Fibroblast of mammary gland (primary cell): ENCODE data around the gene ATG7.
"Not testable (repeated sequence)": the region's sequence is repeated elsewhere in the genome, so short reads cannot be mapped to it uniquely, and the experiment has no call there.

Experiments
- DNase-seq: peaks from one replicate; pipeline ENCODE4 v3.0.0-alpha.2; 2010; ENCODE audit warnings: low read depth
- H3K4me3 ChIP-seq: 2 replicates; pipeline ENCODE4 v1.5.1; 2011; ENCODE audit warnings: low read depth, mild to moderate bottlenecking, low read length, moderate library complexity; ENCODE audit not compliant: control insufficient read depth
- TF ChIP-seq, protein P1 (sequence below): conservative IDR thresholded peaks from 2 replicates; pipeline ENCODE4 v1.5.1; 2011; ENCODE audit warnings: low read depth, low read length, inconsistent platforms; ENCODE audit not compliant: control insufficient read depth, insufficient read depth

ATG7 gene

GRCh38 chr3:11591391-11592282, 319.4 kb downstream of the ATG7 start:
- DNase-seq = peak; percentile 64
- no peak overlapping the region for H3K4me3 ChIP-seq
- TF ChIP-seq, protein P1, sequence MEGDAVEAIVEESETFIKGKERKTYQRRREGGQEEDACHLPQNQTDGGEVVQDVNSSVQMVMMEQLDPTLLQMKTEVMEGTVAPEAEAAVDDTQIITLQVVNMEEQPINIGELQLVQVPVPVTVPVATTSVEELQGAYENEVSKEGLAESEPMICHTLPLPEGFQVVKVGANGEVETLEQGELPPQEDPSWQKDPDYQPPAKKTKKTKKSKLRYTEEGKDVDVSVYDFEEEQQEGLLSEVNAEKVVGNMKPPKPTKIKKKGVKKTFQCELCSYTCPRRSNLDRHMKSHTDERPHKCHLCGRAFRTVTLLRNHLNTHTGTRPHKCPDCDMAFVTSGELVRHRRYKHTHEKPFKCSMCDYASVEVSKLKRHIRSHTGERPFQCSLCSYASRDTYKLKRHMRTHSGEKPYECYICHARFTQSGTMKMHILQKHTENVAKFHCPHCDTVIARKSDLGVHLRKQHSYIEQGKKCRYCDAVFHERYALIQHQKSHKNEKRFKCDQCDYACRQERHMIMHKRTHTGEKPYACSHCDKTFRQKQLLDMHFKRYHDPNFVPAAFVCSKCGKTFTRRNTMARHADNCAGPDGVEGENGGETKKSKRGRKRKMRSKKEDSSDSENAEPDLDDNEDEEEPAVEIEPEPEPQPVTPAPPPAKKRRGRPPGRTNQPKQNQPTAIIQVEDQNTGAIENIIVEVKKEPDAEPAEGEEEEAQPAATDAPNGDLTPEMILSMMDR = no peak

DNA sequence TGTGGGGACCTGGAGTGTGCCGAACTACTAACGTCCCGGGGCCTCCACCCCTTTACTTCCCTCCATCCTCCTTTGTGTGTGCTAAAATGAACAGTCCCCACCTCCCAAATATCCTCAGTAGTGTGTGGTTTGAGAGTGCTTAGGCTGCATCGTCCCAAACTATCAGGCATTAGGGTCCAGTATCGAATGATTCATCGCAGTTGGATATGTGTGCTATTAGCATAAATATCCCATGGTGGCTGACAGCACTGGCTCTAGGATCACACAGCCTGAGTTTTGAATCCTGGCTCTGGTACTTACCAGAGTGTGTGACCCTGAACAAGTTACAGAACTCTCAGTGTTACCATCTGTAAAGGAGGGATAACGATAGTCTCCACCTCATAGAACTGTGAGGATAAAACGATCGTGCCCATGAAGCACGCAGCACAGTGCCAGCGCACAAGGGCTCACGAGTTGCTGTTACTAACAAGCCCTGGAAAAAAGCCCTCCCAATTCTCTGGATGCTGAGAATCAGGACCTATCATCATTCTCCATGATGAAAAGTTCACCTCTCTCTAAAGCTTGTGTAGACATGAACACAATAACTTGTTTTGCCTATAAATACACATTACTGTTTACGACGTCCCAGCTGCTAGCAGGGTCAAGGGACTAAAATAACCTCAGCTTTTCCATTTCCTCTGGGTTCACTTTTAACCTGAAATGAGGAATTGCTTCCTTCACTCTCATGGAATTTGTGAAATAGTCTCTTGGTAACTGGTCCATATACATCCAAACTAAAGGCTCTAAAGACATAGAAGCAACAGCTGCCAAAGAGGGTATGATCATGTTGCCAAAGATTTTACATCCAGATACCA, 320.5 kb downstream of the ATG7 start:
- H3K4me3 ChIP-seq = no peak overlapping the region
- TF ChIP-seq, protein P1 = no peak
- peak; percentile 73 for DNase-seq

GRCh38 chr3:11593318-11594034, 321.3 kb downstream of the ATG7 start:
- no peak for DNase-seq
- TF ChIP-seq, protein P1 = no peak
- H3K4me3 ChIP-seq = no peak overlapping the region

DNA sequence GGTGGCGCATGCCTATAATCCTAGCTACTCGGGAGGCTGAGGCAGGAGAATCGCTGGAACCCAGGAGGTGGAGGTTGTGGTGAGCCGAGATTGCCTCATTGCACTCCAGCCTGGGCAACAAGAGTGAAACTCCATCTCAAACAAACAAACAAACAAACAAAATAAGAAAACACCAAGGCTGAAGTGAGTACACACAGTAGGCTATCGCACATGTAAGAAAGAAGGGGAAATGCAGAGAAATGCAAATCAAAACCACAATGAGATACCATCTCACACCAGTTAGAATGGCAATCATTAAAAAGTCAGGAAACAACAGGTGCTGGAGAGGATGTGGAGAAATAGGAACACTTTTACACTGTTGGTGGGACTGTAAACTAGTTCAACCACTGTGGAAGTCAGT, 322.8 kb downstream of the ATG7 start:
- not testable (repeated sequence) for H3K4me3 ChIP-seq, DNase-seq

GRCh38 chr3:11596387-11596786, 324.2 kb downstream of the ATG7 start:
- TF ChIP-seq, protein P1 = no peak
- H3K4me3 ChIP-seq = no peak overlapping the region
- DNase-seq = no peak

DNA sequence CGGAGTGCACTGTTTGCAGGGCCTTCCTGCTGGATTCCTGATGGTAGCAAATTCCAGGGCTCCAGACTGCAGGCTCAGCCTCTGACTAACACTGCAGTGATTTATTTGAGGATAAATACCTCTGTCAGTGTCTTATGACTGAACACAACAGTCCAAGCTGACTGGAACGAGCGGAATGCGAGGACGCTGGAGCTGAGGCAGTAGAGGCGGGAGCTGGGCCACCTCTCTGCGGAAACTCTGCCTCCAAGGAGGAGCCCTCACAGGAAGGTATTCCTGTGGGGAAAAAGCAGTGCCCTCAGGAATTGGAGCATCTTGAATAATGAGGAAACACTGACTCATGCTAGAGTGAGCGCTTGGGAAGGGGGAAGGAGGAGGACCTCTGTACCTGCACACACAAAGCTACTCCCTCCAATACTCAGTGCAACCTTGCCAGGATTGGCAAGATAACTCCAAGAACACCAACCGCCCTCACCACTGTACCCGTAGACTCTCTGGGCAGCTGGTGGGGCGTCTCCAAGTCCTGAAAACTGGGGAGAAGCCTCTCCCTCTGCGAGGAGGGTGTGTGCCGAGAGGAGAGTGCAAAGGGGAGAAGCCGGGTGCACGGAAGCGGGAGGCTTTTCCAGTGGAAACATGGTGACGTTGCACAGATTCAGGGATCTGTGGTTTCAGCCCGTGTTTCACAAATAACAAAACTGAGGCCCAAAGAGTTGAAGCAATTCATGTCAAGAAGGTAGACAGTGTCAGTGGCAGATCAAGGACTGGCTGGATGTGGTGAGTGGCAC, 328.5 kb downstream of the ATG7 start:
- no peak overlapping the region for H3K4me3 ChIP-seq
- DNase-seq = peak; percentile 99
- TF ChIP-seq, protein P1 = no peak
